IMR-90 (cell line): ENCODE measurements around the gene DNM2.

Source experiments
- CTCF ChIP-seq: conservative IDR thresholded peaks from 2 replicates; pipeline ENCODE4 v1.5.1; 2012; ENCODE audit warnings: mild to moderate bottlenecking, low read depth, low read length, improper control_type of control experiment
- ELK1 ChIP-seq: fragments of 150-350 bp; IDR thresholded peaks from 2 replicates; pipeline ENCODE4 v1.6.1; 2016; ENCODE audit warnings: low read depth, mild to moderate bottlenecking, low read length, moderate library complexity, borderline replicate concordance
- MXI1 ChIP-seq: IDR thresholded peaks from 2 replicates; pipeline ENCODE4 v1.6.1; 2012; ENCODE audit warnings: low read depth, mild to moderate bottlenecking, low read length, moderate library complexity, borderline replicate concordance
- POLR2A ChIP-seq: IDR thresholded peaks from 2 replicates; pipeline ENCODE4 v1.6.1; 2012; ENCODE audit warnings: mild to moderate bottlenecking, low read depth, low read length
- RFX5 ChIP-seq: IDR thresholded peaks from 2 replicates; pipeline ENCODE4 v1.8.0; 2012; ENCODE audit warnings: low read depth, mild to moderate bottlenecking, low read length, moderate library complexity

GRCh38 chr19:10780368-10780767, 62.5 kb downstream of the DNM2 start:
- TF ChIP-seq CTCF, result no peak
- TF ChIP-seq POLR2A, result no peak
- no peak for TF ChIP-seq MXI1
- TF ChIP-seq ELK1, result no peak
- no peak for TF ChIP-seq RFX5
